HG03457 (cell line): ENCODE measurements around the gene NTHL1.

Experiments
- ATAC-seq: cut with Tn5 transposase; IDR thresholded peaks from one replicate; pipeline ENCODE4 v1.9.1; 2021; ENCODE audit warnings: moderate number of reproducible peaks; ENCODE audit not compliant: unreplicated experiment

The NTHL1 gene

DNA sequence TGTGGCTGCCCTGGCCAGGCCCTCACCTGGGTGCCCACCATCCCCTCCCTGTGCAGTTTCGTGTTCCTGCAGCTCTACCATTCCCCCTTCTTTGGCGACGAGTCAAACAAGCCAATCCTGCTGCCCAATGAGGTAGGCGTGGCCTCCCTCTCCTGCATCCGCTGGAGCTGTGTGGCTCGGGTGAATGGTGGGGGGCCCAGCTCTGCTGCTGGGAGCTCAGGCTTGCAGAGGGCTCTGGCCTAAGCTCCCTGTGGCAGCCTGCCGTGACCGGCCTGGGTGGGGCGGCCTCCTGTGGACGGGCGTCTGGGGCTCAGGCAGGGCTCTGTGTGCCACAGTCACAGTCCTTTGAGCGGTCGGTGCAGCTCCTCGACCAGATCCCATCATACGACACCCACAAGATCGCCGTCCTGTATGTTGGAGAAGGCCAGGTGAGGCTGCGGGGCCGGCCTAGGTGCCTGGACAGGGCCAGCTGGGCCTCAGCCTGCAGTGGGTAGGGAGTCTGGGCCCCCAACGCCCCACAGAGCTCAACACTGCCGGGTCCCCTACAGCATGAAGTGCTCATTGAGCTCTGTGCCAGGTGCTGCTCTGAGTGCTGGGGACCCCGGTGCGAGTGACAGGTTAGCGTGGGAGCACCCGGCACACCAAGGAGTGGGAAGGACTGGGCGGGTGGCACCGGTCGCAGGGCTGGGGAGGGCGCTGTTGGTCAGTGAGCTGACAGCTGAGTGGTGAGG is 37.4 kb upstream of the NTHL1 start:
- ATAC-seq: no peak

DNA sequence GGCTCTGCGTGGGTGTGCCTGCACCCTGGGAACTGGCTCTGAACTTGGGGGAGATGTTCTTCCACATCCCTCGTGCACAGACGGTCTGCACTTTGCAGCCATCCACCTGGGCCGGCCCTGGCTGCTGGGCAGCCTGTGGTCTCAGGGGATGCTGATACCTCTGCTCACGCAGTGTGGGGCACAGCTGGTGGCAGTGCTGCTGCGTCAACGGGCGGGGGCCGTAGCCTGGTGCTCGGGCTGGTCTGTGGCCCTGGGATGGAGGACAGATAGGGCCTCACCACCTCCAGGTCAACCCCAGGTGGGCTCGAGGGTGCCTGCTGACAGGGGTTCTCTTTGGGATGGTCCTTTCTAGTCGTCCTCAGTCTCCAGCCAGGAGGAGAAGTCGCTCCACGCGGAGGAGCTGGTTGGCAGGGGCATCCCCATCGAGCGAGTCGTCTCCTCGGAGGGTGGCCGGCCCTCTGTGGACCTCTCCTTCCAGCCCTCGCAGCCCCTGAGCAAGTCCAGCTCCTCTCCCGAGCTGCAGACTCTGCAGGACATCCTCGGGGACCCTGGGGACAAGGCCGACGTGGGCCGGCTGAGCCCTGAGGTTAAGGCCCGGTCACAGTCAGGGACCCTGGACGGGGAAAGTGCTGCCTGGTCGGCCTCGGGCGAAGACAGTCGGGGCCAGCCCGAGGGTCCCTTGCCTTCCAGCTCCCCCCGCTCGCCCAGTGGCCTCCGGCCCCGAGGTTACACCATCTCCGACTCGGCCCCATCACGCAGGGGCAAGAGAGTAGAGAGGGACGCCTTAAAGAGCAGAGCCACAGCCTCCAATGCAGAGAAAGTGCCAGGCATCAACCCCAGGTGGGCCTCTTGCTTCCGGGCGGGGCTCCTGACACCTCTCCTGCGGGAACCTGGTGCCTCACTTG is 36.5 kb upstream of the NTHL1 start:
- no peak for ATAC-seq

GRCh38 chr16:2083409-2083808 is 35.8 kb upstream of the NTHL1 start:
- ATAC-seq: no peak

GRCh38 chr16:2082983-2083364 is 35.3 kb upstream of the NTHL1 start:
- no peak for ATAC-seq

GRCh38 chr16:2082171-2082982 is 34.7 kb upstream of the NTHL1 start:
- no peak for ATAC-seq

DNA sequence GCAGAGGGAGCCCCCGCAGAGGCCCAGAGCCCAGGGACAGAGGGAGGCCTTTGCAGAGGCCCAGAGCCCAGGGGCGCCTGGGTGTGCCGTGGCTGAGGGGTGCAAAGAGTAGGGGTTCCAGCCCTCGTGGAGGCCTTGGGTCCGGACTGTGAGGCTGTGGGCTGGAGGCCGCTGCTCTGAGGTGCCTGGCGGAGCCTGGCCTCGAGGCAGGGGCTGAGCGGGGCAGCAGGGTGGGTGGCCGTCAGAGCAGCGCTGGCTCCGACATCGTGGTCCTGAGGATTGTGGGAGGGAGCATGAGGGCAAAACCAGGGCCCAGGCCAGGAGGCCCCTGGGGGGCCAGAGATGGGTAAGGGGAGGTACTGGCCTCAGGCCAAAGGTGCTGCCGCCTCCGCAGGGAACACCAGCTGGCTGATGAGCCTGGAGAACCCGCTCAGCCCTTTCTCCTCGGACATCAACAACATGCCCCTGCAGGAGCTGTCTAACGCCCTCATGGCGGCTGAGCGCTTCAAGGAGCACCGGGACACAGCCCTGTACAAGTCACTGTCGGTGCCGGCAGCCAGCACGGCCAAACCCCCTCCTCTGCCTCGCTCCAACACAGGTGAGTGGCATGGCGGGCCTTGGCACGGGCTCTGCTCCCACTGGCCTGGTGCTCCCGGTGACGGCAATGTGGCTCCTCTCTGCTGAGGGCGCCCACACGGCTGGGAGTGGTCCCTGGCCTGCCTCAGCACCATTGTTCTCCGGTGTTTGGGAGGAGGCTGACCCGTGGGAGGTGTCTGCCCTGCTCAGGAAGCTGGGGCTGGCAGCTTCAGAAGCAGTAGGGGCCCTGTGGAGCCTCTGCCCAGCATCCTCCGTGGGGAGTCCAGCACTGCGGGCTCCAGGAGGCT is 33.8 kb upstream of the NTHL1 start:
- no peak for ATAC-seq

- no peak for ATAC-seq
Measured at GRCh38 chr16:2079991-2080390, 32.4 kb upstream of the NTHL1 start.

DNA sequence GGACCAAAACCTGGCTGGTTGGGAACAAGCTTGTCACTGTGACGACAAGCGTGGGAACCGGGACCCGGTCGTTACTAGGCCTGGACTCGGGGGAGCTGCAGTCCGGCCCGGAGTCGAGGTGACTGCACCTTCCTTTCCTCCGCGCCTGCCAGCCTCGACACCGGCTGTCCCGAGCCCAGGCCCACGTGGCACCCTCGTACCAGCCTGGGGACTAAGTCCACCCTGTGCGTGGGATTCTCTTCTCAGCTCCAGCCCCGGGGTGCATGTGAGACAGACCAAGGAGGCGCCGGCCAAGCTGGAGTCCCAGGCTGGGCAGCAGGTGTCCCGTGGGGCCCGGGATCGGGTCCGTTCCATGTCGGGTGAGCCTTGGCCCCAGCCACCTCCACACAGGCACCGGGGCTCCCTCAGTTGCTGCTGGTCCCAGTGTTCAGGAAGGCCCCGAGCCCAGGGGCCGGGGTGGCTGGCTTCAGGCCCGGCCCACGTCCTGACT is 31.7 kb upstream of the NTHL1 start:
- ATAC-seq: no peak

GRCh38 chr16:2078691-2079090 is 31.1 kb upstream of the NTHL1 start:
- ATAC-seq: no peak

- no peak for ATAC-seq
Measured at GRCh38 chr16:2078096-2078495, 30.5 kb upstream of the NTHL1 start.

DNA sequence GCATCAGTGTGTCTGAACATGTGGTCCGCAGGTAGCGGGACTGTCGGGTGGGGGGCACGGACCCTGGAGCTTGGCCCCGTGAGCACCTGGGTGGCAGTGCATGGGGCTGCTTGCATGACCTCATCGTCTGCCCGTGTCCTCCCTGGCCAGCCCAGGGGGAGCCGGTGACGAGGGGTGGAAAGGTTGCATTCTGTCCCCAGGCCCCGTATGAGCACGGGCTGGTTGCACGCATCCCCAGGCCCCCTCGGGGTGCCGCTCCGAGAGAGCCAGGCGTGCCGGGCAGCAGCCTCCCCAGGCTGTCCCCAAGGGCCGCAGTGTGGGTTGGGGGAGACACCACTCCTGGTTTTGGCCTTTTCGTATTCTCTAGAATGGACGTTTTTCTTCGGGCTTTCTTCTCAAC is 30.1 kb upstream of the NTHL1 start:
- no peak for ATAC-seq

DNA sequence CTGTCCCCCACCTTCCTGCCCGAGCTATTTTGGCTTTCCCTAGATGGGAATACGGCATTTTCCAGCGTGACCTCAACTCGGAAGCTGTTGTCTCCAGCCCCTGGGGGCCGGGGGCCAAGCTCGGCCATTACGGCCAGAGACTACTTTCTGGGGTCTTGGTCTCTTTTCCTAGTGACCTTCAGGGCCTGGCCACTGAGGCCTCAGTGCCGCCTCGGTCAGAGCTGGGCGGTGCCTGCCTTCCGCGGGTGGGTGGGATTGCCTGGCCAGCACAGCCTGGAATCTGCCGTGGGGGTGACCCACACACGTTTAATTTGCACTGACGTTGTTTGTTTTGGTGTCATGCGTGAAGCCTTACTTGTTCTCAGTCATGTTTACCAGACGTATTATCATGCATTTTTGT is 29.4 kb upstream of the NTHL1 start:
- no peak for ATAC-seq

GRCh38 chr16:2076072-2076865 is 28.6 kb upstream of the NTHL1 start:
- ATAC-seq: no peak

DNA sequence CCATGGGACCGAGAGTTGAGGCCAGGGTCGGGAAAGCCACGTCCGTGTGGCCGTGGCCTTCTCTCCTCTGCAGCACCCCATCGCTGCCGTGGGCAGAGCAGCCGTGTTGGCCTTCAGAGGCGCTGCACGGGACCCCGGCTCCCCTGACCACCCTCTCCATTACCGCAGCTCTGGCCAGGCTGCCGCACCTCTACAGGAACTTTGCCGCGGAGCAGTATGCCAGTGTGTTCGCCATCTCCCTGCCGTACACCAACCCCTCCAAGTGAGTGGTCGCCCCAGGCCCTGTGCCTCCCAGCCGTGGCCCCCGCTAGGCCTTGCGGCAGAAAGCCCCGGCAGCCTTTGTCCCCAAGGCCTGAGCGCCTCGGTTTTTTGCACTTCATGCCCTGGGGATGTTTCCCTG is 28.0 kb upstream of the NTHL1 start:
- ATAC-seq: no peak

DNA sequence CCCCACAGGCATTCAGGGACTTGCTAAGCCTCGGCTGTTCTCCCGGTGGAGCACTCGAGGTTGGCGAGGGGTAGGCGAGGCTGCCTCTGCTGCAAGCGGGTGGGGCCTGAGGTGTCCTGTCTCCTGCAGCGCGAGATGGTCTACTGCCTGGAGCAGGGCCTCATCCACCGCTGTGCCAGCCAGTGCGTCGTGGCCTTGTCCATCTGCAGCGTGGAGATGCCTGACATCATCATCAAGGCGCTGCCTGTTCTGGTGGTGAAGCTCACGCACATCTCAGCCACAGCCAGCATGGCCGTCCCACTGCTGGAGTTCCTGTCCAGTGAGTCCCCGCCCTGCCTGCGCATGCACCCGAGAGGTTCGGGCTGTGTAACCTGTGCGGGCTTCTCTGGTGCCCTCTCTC is 26.4 kb upstream of the NTHL1 start:
- ATAC-seq: no peak

- no peak for ATAC-seq
Measured at GRCh38 chr16:2072926-2073325, 25.3 kb upstream of the NTHL1 start.

- ATAC-seq: no peak
Measured at GRCh38 chr16:2071454-2072202, 24.0 kb upstream of the NTHL1 start.

- ATAC-seq: no peak
Measured at GRCh38 chr16:2070576-2071453, 23.2 kb upstream of the NTHL1 start.
